DND-41 (cell line): ENCODE data around the gene CASKIN2.

Experiments
- CTCF ChIP-seq: IDR thresholded peaks from 2 replicates; pipeline ENCODE4 v1.5.1; 2012; ENCODE audit warnings: borderline replicate concordance, low read length, moderate library complexity, mild to moderate bottlenecking; ENCODE audit not compliant: poor library complexity, severe bottlenecking; ENCODE audit errors: extremely low read depth
- EZH2 ChIP-seq: IDR thresholded peaks from 3 replicates; pipeline ENCODE4 v1.6.1; 2012; ENCODE audit warnings: borderline replicate concordance, low read depth, mild to moderate bottlenecking, moderate library complexity, low read length, inconsistent platforms; ENCODE audit not compliant: severe bottlenecking

GRCh38 chr17:75492555-75493168 lies 22.7 kb downstream of the CASKIN2 start:
- TF ChIP-seq CTCF: no peak
- TF ChIP-seq EZH2: no peak
